OCI-LY3 (cell line): Measurements from ENCODE around the gene IL1RL1.

Source experiments
- EZH2phosphoT487 ChIP-seq: fragments of 200-600 bp; shearing (Covaris generic); IDR thresholded peaks from 2 replicates; pipeline ENCODE4 v1.6.1; 2018; ENCODE audit warnings: antibody characterized with exemption, mixed run types, low read depth
- TF ChIP-seq, protein P1 (sequence below): fragments of 200-600, 300-600 bp; sonication (generic); IDR thresholded peaks from 2 replicates; pipeline ENCODE4 v1.5.1; 2014; ENCODE audit warnings: antibody characterized with exemption, low read length, low read depth

DNA sequence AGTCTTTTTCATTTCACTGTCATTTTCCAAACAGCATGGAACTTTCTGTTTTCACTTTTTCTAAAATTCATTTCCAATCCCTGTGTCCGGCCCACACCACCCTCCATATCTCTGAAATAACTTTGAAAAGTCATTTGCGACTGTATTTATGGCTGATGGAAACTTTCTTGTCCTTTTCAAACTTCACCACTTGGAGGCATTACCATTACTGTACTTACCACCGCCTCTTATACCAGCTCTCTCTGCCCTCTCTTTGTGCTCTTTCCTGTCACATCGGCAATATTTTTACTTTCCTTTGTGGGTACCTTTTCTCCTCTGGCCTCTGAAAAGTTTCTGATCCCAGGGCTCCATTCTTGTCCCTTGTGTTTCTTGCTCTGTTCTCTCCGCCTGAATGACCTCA lies 39.5 kb upstream of the IL1RL1 start:
- TF ChIP-seq, protein P1, sequence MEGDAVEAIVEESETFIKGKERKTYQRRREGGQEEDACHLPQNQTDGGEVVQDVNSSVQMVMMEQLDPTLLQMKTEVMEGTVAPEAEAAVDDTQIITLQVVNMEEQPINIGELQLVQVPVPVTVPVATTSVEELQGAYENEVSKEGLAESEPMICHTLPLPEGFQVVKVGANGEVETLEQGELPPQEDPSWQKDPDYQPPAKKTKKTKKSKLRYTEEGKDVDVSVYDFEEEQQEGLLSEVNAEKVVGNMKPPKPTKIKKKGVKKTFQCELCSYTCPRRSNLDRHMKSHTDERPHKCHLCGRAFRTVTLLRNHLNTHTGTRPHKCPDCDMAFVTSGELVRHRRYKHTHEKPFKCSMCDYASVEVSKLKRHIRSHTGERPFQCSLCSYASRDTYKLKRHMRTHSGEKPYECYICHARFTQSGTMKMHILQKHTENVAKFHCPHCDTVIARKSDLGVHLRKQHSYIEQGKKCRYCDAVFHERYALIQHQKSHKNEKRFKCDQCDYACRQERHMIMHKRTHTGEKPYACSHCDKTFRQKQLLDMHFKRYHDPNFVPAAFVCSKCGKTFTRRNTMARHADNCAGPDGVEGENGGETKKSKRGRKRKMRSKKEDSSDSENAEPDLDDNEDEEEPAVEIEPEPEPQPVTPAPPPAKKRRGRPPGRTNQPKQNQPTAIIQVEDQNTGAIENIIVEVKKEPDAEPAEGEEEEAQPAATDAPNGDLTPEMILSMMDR, result peak; percentile 48
- TF ChIP-seq EZH2phosphoT487, result no peak
